Measurements from ENCODE around the gene TIMM22.

GRCh38 chr17:1009229-1010085 is 12.5 kb downstream of the TIMM22 start:
- TF ChIP-seq, protein P1, sequence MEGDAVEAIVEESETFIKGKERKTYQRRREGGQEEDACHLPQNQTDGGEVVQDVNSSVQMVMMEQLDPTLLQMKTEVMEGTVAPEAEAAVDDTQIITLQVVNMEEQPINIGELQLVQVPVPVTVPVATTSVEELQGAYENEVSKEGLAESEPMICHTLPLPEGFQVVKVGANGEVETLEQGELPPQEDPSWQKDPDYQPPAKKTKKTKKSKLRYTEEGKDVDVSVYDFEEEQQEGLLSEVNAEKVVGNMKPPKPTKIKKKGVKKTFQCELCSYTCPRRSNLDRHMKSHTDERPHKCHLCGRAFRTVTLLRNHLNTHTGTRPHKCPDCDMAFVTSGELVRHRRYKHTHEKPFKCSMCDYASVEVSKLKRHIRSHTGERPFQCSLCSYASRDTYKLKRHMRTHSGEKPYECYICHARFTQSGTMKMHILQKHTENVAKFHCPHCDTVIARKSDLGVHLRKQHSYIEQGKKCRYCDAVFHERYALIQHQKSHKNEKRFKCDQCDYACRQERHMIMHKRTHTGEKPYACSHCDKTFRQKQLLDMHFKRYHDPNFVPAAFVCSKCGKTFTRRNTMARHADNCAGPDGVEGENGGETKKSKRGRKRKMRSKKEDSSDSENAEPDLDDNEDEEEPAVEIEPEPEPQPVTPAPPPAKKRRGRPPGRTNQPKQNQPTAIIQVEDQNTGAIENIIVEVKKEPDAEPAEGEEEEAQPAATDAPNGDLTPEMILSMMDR (IDR thresholded peaks at IDR 0.05; ENCODE audit: insufficient read depth, low read length), result no peak
- TF ChIP-seq POLR2AphosphoS5 (IDR thresholded peaks at IDR 0.05; ENCODE audit: low read depth) (no peak), GABPA (IDR thresholded peaks at IDR 0.05; ENCODE audit: low read depth) (no peak), REST (IDR thresholded peaks at IDR 0.05; ENCODE audit: insufficient replicate concordance, low read depth) (no peak), SPI1 (IDR thresholded peaks at IDR 0.05; ENCODE audit: borderline replicate concordance, low read depth) (no peak)

Data from HL-60 (cell line).